DMS 273 (cell line): ENCODE measurements around the gene ZBTB22.
A peak's percentile ranks its signal among the peaks of the same experiment; 100 is the strongest.
"Not testable (repeated sequence)": the region's sequence is repeated elsewhere in the genome, so short reads cannot be mapped to it uniquely, and the experiment has no call there.

Experiments
- DNase-seq: peaks from one replicate; lab custom pipeline; 2025; ENCODE audit not compliant: unreplicated experiment; lab: John Stamatoyannopoulos, UW

ZBTB22 gene

DNA sequence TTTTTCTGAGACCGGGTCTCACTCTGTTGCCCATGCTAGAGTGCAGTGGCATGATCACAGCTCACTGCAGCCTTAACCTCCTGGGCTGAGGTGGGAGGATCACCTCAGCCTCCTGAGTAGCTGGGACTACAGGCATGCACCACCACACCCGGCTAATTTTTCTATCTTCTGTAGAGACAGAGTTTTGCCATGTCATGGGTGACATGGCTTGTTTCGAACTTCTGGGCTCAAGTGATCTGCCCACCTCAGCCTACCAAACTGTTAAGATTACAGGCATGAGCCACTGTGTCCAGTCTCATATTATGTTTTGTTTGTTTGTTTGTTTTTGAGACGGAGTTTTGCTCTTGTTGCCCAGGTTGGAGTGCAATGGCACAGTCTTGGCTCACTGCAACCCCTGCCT is 32.3 kb downstream of the ZBTB22 start:
- DNase-seq, result not testable (repeated sequence)

DNA sequence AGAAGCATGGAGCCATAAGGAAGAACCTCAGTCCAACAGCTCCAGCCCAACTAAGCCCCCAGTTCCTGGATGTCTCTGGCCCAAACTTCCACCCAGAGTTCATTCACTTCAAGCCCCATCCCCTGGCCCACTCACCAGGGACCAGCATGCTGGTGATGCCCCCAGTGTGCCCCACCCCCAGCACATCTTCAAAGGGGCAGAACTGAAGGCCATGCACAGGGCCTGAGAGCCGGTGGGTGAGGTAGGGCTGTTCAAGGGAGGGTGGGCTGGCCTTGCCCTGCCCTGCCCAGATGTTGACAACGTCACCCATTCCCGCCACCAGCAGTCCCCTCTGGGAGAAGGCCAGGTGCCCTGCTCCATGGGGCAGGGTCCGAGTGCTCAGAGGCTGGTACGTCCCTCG is 37.0 kb downstream of the ZBTB22 start:
- no peak for DNase-seq

DNA sequence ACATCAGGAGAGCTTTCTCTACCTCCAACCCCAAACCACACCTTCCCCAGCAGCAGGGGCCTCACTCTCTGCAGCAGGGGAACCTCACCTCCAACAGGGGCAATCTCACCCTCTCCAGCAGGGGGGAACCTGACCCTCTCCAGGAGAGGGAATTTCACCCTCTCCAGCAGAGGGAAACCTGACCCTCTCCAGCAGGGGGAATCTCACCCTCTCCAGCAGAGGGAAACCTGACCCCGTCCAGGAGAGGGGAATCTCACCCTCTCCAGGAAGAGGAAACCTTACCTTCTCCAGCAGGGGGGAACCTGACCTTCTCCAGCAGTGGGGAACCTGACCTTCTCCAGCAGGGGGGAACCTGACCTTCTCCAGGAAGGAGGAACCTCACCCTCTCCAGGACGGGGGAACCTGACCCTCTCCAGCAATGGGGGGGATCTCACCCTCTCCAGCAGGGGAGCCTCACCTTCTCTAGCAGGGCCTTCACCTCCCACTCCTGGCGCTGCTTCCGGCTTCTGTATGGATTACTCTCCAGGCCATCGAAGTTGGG is 37.5 kb downstream of the ZBTB22 start:
- DNase-seq, result peak; percentile 95

DNA sequence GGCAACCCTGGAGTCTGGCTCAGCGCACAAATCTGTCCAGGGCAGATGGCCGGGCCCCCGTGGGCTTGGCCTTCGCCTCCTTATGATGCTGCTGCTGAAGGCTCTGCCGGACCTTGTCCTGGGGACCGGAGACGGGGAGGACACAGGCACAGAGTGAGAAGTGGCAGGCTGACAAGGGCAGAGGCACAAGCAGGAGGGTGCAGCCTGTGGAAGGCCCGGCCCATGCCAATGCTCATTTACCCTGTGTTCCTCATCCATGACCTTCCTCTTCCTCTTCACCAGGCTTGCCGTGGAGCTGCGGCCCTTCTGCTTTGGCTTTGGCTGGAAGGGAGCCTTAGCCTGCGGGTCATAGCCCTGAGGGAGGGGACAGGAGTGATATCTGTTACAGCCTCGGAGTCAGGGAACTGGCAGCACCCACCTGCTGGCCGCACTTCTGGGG is 38.3 kb downstream of the ZBTB22 start:
- no peak for DNase-seq

DNA sequence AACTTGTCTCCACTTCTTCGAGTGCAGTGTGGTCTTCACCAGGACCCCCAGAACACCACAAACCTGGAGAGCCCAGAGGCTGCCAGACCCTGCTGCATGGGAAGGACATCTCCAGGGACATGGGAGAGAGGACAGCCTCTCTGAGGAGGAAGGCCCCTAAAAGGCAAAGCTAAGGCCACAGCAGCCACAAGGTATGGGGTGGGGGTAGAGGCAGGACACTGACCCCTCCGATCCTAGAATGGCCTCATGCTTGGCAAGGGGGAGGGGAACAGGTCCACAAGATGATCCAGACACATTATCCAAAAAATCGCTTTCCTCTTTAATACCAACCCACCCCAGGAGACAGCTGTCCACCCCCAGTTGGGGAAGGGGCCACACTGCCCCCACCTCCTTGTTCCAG is 38.7 kb downstream of the ZBTB22 start:
- DNase-seq, result no peak

DNA sequence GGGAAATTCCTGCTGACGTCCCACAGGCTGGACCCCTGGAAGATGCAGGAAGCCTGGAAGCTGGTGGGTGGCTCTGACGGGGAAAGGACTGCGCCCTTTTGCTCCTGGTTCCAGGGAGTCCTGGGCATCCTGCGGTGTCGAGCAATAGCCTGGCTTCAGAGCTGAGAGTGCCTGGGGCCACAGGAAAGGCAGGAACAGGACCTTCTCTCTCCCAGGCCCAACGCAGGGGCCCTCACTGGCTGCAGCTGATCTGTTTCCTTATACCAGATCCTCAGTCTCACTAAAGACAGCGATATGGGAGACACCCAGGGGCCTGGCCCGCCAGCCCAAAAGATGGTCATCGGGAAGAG is 39.2 kb downstream of the ZBTB22 start:
- peak; percentile 65 for DNase-seq

DNA sequence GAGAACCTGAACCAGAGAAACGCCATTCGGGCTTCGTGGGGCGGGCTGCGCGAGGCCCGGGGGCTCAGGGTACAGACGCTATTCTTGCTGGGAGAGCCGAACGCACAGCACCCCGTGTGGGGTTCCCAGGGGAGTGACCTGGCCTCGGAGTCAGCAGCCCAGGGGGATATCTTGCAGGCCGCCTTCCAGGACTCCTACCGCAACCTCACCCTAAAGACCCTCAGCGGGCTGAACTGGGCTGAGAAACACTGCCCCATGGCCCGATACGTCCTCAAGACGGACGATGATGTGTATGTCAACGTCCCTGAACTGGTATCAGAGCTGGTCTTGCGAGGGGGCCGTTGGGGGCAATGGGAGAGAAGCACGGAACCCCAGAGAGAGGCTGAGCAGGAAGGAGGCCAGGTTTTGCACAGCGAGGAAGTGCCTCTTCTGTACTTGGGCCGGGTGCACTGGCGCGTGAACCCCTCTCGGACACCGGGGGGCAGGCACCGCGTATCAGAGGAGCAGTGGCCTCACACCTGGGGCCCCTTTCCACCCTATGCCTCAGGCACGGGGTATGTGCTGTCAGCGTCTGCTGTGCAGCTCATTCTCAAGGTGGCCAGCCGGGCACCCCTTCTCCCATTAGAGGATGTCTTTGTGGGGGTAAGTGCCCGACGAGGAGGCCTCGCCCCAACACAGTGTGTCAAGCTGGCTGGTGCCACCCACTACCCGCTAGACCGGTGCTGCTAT is 39.7 kb downstream of the ZBTB22 start:
- DNase-seq, result peak; percentile 65

DNA sequence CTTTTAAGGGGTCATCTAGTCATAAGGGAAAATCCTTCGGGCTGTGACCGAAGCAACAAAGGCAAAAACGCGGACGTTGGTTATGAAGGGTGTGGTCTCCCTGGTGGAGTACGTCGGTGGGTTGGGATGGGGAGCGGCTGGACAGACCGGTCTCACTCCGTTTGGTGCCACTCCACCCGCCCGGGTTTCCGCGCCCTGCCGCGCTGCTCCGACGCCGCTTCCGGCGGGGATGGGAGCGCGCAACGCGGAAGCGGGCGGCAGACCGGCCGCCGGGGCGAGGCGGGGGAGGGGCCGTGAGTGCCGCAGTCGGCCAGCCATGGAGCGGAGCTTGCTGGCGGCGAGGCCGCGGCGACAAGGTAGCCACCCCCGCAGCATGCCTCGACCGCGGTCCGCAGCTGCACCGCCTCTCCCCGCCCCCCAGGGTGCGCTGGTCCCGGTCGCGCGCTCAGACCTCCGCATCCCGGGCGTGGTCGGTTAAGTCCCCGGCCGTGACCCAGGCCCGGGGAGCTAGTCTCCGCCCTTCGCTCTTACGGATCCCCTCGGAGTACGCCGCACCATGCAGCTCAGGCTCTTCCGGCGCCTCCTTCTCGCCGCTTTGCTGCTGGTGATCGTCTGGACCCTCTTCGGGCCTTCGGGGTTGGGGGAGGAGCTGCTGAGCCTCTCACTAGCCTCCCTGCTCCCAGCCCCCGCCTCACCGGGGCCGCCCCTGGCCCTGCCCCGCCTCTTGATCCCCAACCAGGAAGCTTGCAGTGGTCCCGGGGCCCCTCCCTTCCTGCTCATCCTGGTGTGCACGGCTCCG is 40.5 kb downstream of the ZBTB22 start, which contains the start of gene B3GALT4:
TSS of gene B3GALT4 (plus strand) at position 260 of the 799 bp plus-strand sequence. CDS start at position 557, 297 bp downstream.
- DNase-seq, result peak; percentile 98

DNA sequence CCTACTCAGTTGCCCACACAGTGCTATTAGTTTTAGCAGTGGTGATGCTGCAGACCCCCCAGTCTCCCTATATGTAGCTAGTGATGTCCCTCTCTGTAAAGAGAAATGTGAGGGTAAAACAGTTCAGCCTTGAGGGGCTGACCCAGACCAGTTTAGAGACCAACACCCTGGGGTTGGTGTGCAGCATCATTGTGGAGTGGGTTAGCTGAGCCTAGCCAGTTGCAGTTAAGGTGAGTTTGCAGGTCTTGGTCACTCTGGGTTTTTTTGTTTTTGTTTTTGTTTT is 41.0 kb downstream of the ZBTB22 start:
- peak; percentile 81 for DNase-seq

DNA sequence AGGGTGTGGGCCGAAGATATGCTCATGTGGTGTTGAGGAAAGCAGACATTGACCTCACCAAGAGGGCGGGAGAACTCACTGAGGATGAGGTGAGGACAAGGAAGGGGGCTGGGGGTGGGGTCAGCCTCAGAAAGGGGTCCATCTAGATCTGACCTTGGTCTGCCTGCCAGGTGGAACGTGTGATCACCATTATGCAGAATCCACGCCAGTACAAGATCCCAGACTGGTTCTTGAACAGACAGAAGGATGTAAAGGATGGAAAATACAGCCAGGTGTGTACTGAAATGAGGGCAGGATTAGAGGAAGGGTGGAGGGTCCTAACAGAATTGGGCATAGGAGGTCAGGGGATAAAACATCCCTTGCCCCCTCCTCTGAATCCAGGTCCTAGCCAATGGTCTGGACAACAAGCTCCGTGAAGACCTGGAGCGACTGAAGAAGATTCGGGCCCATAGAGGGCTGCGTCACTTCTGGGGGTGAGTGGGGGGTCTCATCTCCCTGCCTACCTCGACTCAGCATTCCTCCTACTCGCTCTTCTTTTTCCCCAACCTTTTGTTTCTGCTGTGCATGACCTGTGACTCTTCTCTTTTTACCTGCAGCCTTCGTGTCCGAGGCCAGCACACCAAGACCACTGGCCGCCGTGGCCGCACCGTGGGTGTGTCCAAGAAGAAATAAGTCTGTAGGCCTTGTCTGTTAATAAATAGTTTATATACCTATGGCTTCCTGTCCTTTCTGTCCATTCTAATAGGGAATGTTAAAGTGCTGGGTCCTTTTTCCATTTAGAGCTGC is 41.6 kb downstream of the ZBTB22 start:
- DNase-seq, result peak; percentile 44

DNA sequence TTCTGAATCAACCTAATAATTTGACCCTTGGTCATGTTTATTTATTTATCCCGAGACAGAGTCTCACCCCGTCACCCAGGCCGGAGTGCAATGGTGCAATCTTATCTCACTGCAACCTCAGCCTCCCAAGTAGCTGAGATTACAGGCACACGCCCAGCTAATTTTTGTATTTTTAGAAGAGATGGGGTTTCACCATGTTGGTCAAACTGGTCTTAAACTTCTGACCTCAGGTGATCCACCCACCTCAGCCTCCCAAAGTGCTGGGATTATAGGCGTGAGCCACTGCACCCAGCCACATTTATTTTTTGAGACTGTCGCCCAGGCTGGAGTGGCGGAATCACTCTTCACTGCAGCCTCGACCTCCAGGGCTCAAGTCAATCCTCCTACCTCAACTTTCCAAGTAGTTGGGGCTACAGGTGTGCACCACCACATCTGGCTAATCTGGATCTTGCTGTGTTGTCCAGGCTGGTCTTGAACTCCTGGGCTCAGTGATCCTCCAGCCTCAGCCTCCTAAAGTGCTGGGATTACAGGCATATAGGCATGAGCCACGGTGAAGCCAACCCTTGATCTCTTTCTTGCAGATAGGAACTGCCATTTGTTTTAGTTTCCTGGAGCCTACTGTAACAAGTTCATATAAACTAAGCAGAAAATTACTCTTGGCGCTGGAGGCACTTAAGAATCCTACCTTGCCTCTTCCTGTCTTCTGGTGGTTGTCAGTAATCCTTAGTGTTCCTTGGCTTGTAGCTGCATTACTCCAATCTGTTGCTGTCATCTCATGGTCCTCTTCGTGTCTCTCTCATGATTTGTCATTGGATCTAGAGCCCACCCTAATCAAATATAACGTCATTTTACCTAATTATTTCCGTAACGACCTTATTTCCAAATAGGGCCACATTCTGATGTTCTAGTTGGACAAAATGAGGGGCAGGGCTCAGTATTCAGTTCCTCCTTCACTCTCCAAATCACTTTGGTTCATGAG is 43.3 kb downstream of the ZBTB22 start:
- DNase-seq, result peak; percentile 38

DNA sequence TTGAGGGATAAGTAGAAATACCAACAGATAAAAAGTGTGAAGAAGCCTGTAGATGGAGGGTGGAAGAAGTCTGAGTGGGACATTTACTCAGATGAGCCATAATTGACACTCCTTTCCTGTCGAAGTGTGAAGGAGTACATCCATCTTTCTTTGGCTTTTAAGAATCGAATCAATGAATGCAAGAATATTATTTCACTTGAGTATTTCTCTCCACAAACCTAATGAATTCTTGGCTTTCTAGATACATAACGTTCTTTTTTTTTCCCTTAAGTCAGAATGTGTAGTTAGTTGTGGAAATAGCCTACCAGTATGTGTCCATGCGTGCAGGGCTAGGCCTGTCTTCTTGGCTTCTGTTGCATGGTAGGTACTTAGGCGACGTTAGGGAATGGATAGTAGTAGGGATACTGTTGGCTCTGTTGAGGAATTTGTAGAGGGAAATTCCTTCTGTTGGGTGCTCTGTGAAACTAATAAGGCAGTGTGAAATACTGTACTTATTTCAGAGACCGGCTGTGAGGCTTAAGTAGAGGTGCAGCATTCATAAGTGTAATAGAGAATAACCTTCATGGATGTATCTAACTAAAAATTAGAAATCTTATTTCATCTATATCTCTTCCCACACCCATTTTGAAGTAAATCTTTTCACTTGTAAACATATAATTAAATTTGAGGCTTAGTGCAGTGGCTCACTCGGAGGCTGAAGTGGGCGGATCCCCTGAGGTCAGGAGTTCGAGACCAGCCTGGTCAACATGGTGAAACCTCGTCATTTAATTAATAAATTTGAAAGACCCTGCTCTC is 44.2 kb downstream of the ZBTB22 start:
- DNase-seq, result peak; percentile 40

DNA sequence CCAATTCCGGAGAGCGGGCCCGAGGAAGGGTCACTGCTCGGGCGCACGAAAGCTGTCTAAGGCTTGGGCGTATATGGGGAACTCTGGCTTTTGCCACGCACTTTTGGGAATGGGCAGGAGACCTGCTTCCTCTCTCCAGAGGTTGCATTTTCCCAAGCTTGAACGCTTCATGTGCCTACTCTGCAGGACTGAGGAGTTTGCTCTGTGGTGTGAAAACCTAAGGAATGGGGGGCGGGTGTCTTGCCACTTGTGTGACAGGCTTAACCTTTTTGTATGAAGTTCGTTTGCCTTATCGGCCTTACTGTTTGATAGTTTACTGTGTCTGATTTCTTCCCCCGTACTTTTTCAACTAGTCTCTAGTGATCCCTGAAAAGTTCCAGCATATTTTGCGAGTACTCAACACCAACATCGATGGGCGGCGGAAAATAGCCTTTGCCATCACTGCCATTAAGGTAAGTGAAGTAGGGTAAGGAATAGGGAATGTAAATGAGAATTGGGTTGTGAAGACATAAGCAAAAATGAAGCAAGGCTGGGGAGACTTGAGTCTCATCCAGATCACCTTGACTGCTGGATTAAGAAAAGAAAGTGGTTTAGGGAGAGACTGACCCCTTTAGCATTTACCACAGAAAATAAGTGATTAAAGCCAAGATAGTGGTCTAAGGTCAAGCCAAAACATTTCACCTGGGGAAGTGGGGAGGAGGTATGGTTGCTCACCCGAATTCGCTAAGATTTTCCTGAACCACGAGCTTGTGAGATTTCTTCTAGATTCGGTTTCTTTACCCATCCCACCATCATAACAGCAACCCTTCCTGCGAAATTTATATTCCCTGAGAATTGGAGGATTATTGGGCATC is 45.0 kb downstream of the ZBTB22 start:
- DNase-seq, result no peak

DNA sequence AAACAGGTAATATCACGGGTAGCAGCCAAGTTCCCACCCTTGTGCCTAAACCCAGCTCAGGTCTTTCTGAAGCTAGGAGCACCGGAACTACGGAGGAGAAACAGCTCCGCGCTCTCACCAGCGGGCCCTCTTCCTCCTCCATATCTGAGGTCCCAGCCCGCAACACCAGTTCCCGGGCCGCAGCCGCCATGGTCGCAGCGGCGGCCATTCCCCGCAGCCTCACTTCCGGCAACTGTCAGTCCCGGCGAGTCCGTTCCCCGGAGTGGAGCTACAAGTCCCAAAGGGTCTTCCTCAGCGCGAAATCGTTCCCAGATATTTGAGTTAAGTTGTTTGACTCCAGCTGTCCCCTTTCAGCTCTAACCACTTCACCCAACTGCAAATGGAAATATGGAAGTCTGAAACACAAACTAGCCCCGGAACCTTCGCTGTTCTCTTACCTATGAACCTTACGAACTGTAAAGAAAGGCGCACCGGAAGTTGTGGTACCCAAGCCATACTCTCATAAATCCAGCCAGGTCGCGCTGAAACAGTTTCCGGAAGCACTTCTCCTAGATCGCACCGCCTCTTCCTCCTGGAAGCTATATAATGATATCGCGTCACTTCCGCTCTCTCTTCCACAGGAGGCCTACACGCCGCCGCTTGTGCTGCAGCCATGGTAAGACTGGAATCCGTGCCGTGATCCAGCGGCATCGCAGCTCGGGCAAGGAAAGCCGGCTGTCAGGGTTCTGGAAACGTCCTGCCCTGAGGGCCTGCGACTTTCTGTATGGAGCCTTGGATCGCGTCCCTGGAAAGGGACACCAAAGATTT is 45.9 kb downstream of the ZBTB22 start, which contains the start of the genes RPS18 and VPS52:
TSS of gene RPS18 (plus strand) at position 608 of the 807 bp plus-strand sequence. CDS start at position 653, 45 bp downstream.
TSS of gene VPS52 (minus strand) at position 409 of the 807 bp plus-strand sequence. CDS start at position 208, 201 bp downstream.
- DNase-seq, result peak; percentile 99

DNA sequence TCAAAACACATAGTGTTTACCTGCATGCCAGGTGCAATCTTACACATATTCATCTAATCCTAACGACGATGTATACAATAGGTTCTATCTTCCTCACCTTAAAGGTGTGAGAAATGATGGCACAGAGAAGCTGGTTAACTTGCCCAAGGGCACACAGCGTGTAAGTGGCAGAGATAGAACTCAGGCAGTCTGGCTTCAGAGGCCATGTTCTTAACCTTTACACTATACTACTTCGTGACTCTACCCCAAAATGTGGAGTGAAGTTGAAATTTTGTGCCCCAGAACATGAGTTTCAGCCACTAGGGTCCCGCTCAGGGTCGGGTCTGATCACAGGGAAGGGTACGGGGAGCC is 46.5 kb downstream of the ZBTB22 start:
- DNase-seq, result peak; percentile 77
